RWPE1 (cell line): Measurements from ENCODE around the gene IKZF1.
"Not testable (repeated sequence)": the region's sequence is repeated elsewhere in the genome, so short reads cannot be mapped to it uniquely, and the experiment has no call there.

Source experiments
- CTCF ChIA-PET: fragments of 350-600 bp; sonication (Branson Sonifier 250); formaldehyde crosslinking; extraction: SDS; loops from one replicate; lab custom pipeline; 2021; lab: Yijun Ruan, JAX
- POLR2A ChIA-PET: fragments of 400-600 bp; formaldehyde crosslinking; extraction: SDS; loops from one replicate; lab custom pipeline; 2020; ENCODE audit warnings: antibody characterized with exemption; ENCODE audit not compliant: low non-redundant PET; lab: Yijun Ruan, JAX
- DNase-seq: peaks from one replicate; pipeline ENCODE4 v3.0.0; 2012; ENCODE audit warnings: low spot score
- H3K27ac ChIP-seq: fragments of 450-650 bp; 2 replicates; pipeline ENCODE4 v1.5.1; 2017
- CTCF ChIP-seq: fragments of 450-650 bp; conservative IDR thresholded peaks from 2 replicates; pipeline ENCODE4 v1.5.1; 2017; ENCODE audit warnings: low read depth, mild to moderate bottlenecking

IKZF1 gene

GRCh38 chr7:50335795-50336754, 31.6 kb downstream of the IKZF1 start:
- H3K27ac ChIP-seq = no peak overlapping the region
- ChIA-PET CTCF (no interaction called here), POLR2A (no interaction called here)
- no peak for DNase-seq
- TF ChIP-seq CTCF = no peak

- H3K27ac ChIP-seq = no peak overlapping the region
- no peak for TF ChIP-seq CTCF
- DNase-seq = no peak
- CTCF ChIA-PET = no interaction called here
- POLR2A ChIA-PET = no interaction called here
Observed at GRCh38 chr7:50336894-50337703, 32.6 kb downstream of the IKZF1 start.

- DNase-seq, POLR2A ChIA-PET, H3K27ac ChIP-seq: not testable (repeated sequence)
- CTCF ChIA-PET = interaction anchor here (0.6 kb wide), 1 partner anchor 494 kb away, joined by 4 read pairs; no protein-coding TSS in a partner anchor
Observed at GRCh38 chr7:50339472-50339871, 35.0 kb downstream of the IKZF1 start.

GRCh38 chr7:50339990-50340500, 35.5 kb downstream of the IKZF1 start:
- CTCF ChIA-PET = interaction anchor here (0.6 kb wide), 1 partner anchor 494 kb away, joined by 4 read pairs; no protein-coding TSS in a partner anchor
- DNase-seq = no peak

GRCh38 chr7:50341724-50342123, 37.2 kb downstream of the IKZF1 start:
- H3K27ac ChIP-seq = no peak overlapping the region
- TF ChIP-seq CTCF = no peak
- CTCF ChIA-PET = interaction anchor here (1.0 kb wide), 1 partner anchor 26 kb away, joined by 4 read pairs; no protein-coding TSS in a partner anchor
- DNase-seq = no peak
- POLR2A ChIA-PET = no interaction called here

More at GRCh38 chr7:50339990-50340500, 35.5 kb downstream of the IKZF1 start:
- H3K27ac ChIP-seq = no peak overlapping the region
- POLR2A ChIA-PET = no interaction called here
- no peak for TF ChIP-seq CTCF

GRCh38 chr7:50342616-50343114, 38.1 kb downstream of the IKZF1 start:
- no peak for TF ChIP-seq CTCF
- no peak for DNase-seq
- H3K27ac ChIP-seq = no peak overlapping the region
- ChIA-PET CTCF (no interaction called here), POLR2A (no interaction called here)
